IPS-18a (cell line): ENCODE data around the gene PHLPP2.

Source experiments
- H3K27ac ChIP-seq: one replicate; pipeline ENCODE4 v1.5.1; 2013; ENCODE audit warnings: low read length
- H3K27me3 ChIP-seq: one replicate; pipeline ENCODE4 v1.6.1; 2013; ENCODE audit warnings: mild to moderate bottlenecking, low read length; ENCODE audit not compliant: control insufficient read depth, insufficient read depth
- H3K36me3 ChIP-seq: one replicate; pipeline ENCODE4 v1.6.1; 2013; ENCODE audit warnings: low read depth, low read length; ENCODE audit not compliant: control insufficient read depth
- H3K4me1 ChIP-seq: one replicate; pipeline ENCODE4 v1.6.1; 2013; ENCODE audit warnings: low read depth, low read length; ENCODE audit not compliant: control insufficient read depth
- H3K4me3 ChIP-seq: one replicate; pipeline ENCODE4 v1.5.1; 2013; ENCODE audit warnings: low read length
- H3K9ac ChIP-seq: one replicate; pipeline ENCODE4 v1.6.1; 2013; ENCODE audit warnings: mild to moderate bottlenecking, low read length, moderate library complexity
- H3K9me3 ChIP-seq: one replicate; pipeline ENCODE4 v1.6.1; 2013; ENCODE audit warnings: low read depth, low read length; ENCODE audit not compliant: control insufficient read depth

The PHLPP2 gene

GRCh38 chr16:71666264-71666663 is 58.2 kb downstream of the PHLPP2 start:
- Histone ChIP-seq H3K9ac (no peak overlapping the region), H3K36me3 (peaks cover 53% of the 10 kb centered on the region), H3K9me3 (no peaks in the 10 kb centered on the region), H3K27ac (no peak overlapping the region), H3K4me3 (no peak overlapping the region), H3K4me1 (no peaks in the 10 kb centered on the region), H3K27me3 (no peaks in the 10 kb centered on the region)

GRCh38 chr16:71659471-71659870 is 65.0 kb downstream of the PHLPP2 start:
- Histone ChIP-seq H3K27me3 (no peaks in the 10 kb centered on the region), H3K36me3 (peaks cover 40% of the 10 kb centered on the region), H3K9ac (no peak overlapping the region), H3K4me1 (no peaks in the 10 kb centered on the region), H3K9me3 (no peaks in the 10 kb centered on the region), H3K27ac (no peak overlapping the region), H3K4me3 (no peak overlapping the region)

DNA sequence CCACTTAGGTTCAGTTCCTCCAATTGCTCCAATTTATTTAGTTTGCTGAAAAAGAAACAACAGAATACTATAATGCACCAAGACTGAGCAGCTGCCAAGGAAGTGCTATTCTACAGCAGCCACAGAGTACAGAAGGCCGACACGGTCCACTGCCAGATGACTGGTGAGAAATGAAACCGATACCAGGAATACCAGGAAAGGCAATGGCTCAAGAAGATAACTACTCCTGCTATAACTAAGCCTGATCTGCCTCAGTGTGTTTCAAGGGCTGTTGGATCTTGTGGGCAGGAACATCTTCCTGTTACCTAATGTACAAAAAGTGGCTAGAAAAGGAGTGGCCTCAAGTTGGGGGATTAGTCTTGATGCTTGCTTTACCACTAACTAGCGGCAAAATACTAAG is 65.7 kb downstream of the PHLPP2 start:
- no peak overlapping the region for H3K9ac ChIP-seq
- no peaks in the 10 kb centered on the region for H3K27me3 ChIP-seq

DNA sequence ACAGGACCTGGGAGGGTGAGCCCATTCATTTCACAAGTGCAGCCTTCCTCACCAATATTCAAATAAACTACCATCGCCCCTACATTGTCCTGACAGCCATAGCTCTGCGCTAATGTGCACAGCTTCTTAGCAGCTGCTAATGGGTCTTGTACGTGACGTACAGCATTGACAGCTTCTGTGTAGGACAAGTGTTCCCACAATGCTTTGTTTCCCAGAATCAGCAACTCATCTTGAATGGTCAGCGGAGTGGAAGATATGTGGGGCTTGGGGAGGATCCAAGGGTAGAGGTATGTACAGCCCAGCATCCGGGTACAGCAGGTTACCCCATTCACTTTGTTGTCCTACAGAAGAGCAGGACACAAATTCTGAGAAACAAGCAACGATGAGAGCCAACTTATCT is 74.8 kb downstream of the PHLPP2 start:
- Histone ChIP-seq H3K9ac (no peak overlapping the region), H3K36me3 (peaks cover 38% of the 10 kb centered on the region), H3K27ac (no peak overlapping the region), H3K4me1 (no peaks in the 10 kb centered on the region), H3K4me3 (no peak overlapping the region), H3K9me3 (no peaks in the 10 kb centered on the region), H3K27me3 (no peaks in the 10 kb centered on the region)

More for the DNA sequence above, 65.7 kb downstream of the PHLPP2 start:
- Histone ChIP-seq H3K4me3 (no peak overlapping the region), H3K27ac (no peak overlapping the region), H3K9me3 (no peaks in the 10 kb centered on the region), H3K4me1 (no peaks in the 10 kb centered on the region), H3K36me3 (peaks cover 40% of the 10 kb centered on the region)

- Histone ChIP-seq H3K36me3 (peaks cover 32% of the 10 kb centered on the region), H3K27me3 (no peaks in the 10 kb centered on the region), H3K4me3 (no peak overlapping the region)
These were observed 75.6 kb downstream of the PHLPP2 start for GRCh38 chr16:71648921-71649320.

GRCh38 chr16:71648162-71648561 is 76.3 kb downstream of the PHLPP2 start:
- Histone ChIP-seq H3K36me3 (peaks cover 28% of the 10 kb centered on the region), H3K27me3 (no peaks in the 10 kb centered on the region), H3K4me3 (no peak overlapping the region), H3K9ac (no peak overlapping the region), H3K4me1 (no peaks in the 10 kb centered on the region), H3K27ac (no peak overlapping the region), H3K9me3 (no peaks in the 10 kb centered on the region)

More at GRCh38 chr16:71648921-71649320, 75.6 kb downstream of the PHLPP2 start:
- no peaks in the 10 kb centered on the region for H3K4me1 ChIP-seq
- no peak overlapping the region for H3K27ac ChIP-seq
- H3K9ac ChIP-seq, result no peak overlapping the region
- no peaks in the 10 kb centered on the region for H3K9me3 ChIP-seq

DNA sequence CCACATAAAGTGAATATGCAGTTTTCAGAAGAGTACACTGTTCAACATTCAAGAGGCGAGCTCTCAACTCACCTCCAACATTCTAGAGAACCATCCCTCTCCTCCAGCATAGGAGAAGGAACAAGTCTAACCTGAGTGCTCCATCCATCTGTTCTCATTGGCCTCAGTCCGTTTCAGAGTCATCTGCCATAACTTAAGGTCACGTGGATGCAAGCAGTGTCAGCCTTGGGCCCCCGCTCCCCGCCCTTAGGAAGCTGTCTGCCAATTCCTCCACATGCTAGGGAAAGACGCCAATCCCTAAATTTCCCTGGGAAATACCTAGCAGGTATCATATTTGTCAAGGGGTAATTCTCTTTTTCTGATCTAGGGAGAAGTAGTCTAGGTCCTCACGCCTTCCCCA is 77.1 kb downstream of the PHLPP2 start:
- Histone ChIP-seq H3K9me3 (no peaks in the 10 kb centered on the region), H3K4me1 (no peaks in the 10 kb centered on the region), H3K9ac (no peak overlapping the region), H3K27ac (no peak overlapping the region), H3K36me3 (peaks cover 26% of the 10 kb centered on the region), H3K27me3 (no peaks in the 10 kb centered on the region), H3K4me3 (no peak overlapping the region)

DNA sequence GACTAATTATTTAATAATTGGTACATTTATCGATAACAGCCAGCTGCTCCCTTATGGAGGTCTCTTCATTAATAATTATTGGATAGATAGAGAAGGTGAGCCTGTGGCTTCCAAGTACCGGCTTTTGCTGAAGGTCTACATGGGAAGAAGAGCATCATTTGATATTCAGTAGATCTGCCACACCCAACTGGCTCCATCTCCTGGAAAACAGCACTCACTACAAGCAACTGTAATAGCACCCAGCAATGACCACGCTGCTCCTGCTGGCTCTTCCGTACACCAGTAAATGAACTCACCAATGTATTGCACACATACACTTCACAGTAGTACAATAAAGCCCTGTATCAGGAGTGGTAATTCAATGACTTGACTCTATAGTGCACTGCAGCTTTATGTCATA is 79.1 kb downstream of the PHLPP2 start:
- peaks cover 21% of the 10 kb centered on the region for H3K36me3 ChIP-seq
- no peak overlapping the region for H3K27ac ChIP-seq
- H3K4me3 ChIP-seq, result no peak overlapping the region
- H3K9ac ChIP-seq, result no peak overlapping the region
- no peaks in the 10 kb centered on the region for H3K9me3 ChIP-seq
- H3K27me3 ChIP-seq, result no peaks in the 10 kb centered on the region
- H3K4me1 ChIP-seq, result no peaks in the 10 kb centered on the region

DNA sequence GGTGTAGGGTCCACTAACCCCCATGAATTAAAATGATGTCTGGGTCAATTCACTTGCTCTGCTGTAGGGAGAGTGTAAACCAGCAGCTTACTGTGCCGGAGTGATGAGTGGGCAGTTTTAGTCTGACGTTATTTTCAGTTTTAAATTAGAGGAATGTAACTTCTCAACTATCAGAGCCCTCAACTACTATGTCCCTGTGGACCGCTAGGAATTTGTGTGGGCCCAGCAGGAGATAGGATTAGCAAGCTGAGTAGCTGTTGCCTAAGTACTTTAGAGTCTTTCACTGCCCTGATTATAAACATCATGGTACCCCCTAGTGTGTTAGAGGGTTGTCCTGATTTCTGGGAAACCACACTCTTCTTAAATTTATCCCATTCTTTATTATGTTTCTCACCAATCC is 87.1 kb downstream of the PHLPP2 start:
- Histone ChIP-seq H3K9me3 (no peaks in the 10 kb centered on the region), H3K4me1 (peaks cover 16% of the 10 kb centered on the region), H3K36me3 (peaks cover 10% of the 10 kb centered on the region), H3K27me3 (no peaks in the 10 kb centered on the region), H3K4me3 (no peak overlapping the region), H3K9ac (no peak overlapping the region), H3K27ac (no peak overlapping the region)

DNA sequence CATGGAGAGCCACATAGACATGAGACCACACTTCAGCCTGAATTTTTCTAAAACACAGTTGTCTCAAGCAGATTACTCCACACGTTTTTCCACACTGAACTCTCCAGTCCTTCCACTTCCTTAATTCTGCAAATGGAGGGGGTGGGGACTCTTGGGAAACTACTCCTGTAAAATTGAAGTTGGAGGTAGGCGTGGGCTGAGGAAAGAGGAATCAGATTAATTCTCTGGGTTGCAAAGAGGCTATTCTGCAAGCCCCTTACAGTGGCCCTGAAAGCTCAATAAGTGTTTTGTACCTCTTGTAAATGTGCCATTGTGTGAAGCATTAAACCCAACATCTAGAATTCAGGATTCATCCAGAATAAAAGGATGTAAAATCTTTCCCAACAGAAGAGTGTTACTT is 88.9 kb downstream of the PHLPP2 start:
- Histone ChIP-seq H3K27ac (no peak overlapping the region), H3K27me3 (no peaks in the 10 kb centered on the region), H3K9ac (no peak overlapping the region)

DNA sequence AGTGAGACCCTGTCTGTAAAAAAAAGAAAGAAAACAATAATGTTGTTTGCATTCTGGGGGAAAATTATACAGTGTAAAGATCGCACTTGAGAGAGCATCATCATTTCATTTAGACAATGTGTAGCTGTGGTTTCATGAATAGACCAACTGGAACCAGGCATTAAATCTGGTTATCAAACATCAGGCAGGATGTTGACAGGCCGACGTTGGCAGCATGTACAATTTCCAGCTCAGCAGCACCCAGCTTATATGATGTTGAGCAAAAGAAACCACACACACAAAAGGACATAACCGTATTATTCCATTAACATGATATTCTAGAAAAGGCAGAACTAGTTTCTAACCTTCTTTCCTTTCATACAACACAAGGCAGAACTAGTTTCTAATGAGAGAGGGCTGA is 92.7 kb downstream of the PHLPP2 start:
- Histone ChIP-seq H3K4me3 (no peak overlapping the region), H3K27ac (no peak overlapping the region), H3K9me3 (no peaks in the 10 kb centered on the region), H3K4me1 (peaks cover 10% of the 10 kb centered on the region), H3K9ac (no peak overlapping the region), H3K27me3 (no peaks in the 10 kb centered on the region), H3K36me3 (peaks cover 21% of the 10 kb centered on the region)

More for the DNA sequence above, 88.9 kb downstream of the PHLPP2 start:
- Histone ChIP-seq H3K4me3 (no peak overlapping the region), H3K9me3 (no peaks in the 10 kb centered on the region), H3K36me3 (peaks cover 16% of the 10 kb centered on the region), H3K4me1 (peaks cover 16% of the 10 kb centered on the region)

DNA sequence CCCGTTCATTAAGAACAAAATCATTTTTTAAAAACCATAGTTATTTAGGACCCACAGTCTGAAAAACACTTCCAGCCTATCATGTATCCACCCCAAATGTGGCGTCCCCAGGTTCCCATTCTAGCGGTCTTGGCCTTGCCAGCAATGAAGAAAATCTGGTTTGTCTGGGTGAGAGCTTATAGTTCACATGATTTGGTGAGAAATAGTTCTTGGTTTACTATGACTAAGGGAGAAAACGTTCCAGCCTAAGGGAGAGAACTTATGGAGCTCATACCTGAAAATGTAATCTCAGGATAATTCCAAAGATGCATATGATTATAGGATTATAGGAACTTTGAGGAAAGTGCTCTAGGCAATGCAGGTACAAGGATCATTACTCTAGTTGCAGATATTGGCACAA is 93.7 kb downstream of the PHLPP2 start:
- H3K36me3 ChIP-seq, result peaks cover 21% of the 10 kb centered on the region
- H3K27me3 ChIP-seq, result peaks cover 4% of the 10 kb centered on the region
- H3K4me1 ChIP-seq, result peaks cover 10% of the 10 kb centered on the region
- no peaks in the 10 kb centered on the region for H3K9me3 ChIP-seq
- H3K9ac ChIP-seq, result no peak overlapping the region
- no peak overlapping the region for H3K27ac ChIP-seq
- H3K4me3 ChIP-seq, result no peak overlapping the region
